ENCODE results near the gene ZNF107. TPM values are rescaled to one million over a fixed set of nuclear protein-coding genes. Genes with fewer than 3 reads are reported as not detected.

Gene ZNF107
- total and polyA plus RNA-seq, 2 donors (not counting 3 experiments of a cell fraction or from before 2014, with no cell fraction given) = 0.77 to 5.8 TPM

DNA sequence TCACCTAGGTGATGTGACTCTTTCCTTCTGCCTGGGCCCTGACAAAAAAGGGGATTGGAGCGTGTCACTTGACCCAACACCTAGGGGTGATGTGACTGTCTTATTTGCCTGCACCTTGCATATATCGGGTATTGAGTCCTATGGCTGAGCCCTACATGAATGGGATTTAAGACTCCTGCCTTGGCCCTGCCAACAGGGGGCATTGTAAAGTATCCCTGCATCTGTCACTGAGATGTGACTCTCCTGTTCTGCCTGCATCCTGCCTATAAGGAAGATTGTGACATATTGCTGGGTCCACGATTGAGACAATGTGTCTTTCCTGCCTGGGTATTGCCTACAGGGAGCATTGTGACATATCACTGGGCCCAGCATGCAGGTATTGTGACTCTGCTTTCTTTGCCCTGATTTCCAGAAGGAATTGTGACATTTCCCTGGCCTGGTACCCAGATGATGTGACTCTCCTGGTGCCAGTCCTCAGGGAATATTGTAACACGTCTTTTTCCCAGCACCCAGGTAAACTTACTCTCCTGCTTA lies 14.2 kb upstream of the ZNF107 start:
- Histone ChIP-seq H3K9me1 (replicated peaks; ENCODE audit: control insufficient read depth, extremely low read depth, insufficient read depth, low read length) (no peaks in the 10 kb centered on the region), H3K27ac (ENCODE audit: insufficient read depth, low read depth, low read length) (no peak overlapping the region), H3K9ac (replicated peaks; ENCODE audit: extremely low read depth, insufficient read depth, low read length) (no peak overlapping the region), H3K9me3 (replicated peaks; ENCODE audit: control insufficient read depth, insufficient read depth, low read length) (no peaks in the 10 kb centered on the region), H4K20me1 (replicated peaks; ENCODE audit: control insufficient read depth, extremely low read depth, insufficient read depth, low read length) (no peaks in the 10 kb centered on the region), H3K4me2 (ENCODE audit: insufficient read depth, low read length) (no peak overlapping the region), H3K4me3 (replicated peaks in 1 of 3; ENCODE audit: insufficient read depth in 1 of 3, low read depth in 1 of 3, low read length in 3 of 3) (no peak overlapping the region), H3K79me2 (ENCODE audit: control insufficient read depth, insufficient read depth, low read length) (no peaks in the 10 kb centered on the region), H3K4me1 (ENCODE audit: control insufficient read depth, extremely low read depth, insufficient read depth, low read length) (no peaks in the 10 kb centered on the region), H3K36me3 (ENCODE audit: control insufficient read depth in 2 of 2, extremely low read depth in 1 of 2, insufficient read depth in 2 of 2, low read length in 2 of 2) (no peaks in the 10 kb centered on the region), H2AFZ (ENCODE audit: low read depth, low read length) (no peak overlapping the region), H3K27me3 (ENCODE audit: control insufficient read depth in 2 of 2, insufficient read depth in 2 of 2, low read length in 2 of 2) (no peaks in the 10 kb centered on the region)
- intact Hi-C loops (cut with micrococcal nuclease) = no loop called here
- TF ChIP-seq POLR2AphosphoS5 (IDR thresholded peaks at IDR 0.05; ENCODE audit: insufficient read depth, low read depth, low read length) = no peak
- no peak for TF ChIP-seq MYC (IDR thresholded peaks at IDR 0.05; ENCODE audit: low read depth, low read length)
- TF ChIP-seq, protein P1, sequence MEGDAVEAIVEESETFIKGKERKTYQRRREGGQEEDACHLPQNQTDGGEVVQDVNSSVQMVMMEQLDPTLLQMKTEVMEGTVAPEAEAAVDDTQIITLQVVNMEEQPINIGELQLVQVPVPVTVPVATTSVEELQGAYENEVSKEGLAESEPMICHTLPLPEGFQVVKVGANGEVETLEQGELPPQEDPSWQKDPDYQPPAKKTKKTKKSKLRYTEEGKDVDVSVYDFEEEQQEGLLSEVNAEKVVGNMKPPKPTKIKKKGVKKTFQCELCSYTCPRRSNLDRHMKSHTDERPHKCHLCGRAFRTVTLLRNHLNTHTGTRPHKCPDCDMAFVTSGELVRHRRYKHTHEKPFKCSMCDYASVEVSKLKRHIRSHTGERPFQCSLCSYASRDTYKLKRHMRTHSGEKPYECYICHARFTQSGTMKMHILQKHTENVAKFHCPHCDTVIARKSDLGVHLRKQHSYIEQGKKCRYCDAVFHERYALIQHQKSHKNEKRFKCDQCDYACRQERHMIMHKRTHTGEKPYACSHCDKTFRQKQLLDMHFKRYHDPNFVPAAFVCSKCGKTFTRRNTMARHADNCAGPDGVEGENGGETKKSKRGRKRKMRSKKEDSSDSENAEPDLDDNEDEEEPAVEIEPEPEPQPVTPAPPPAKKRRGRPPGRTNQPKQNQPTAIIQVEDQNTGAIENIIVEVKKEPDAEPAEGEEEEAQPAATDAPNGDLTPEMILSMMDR (IDR thresholded peaks at IDR 0.05; ENCODE audit: extremely low read depth in 1 of 2, insufficient read depth in 1 of 2, low read depth in 1 of 2, low read length in 2 of 2) = no peak
- TF ChIP-seq EZH2 (IDR thresholded peaks at IDR 0.05; ENCODE audit: borderline replicate concordance, low read depth, low read length, severe bottlenecking) = no peak
- TF ChIP-seq POLR2A (IDR thresholded peaks at IDR 0.05; ENCODE audit: low read depth, low read length) = no peak
- TF ChIP-seq FOS (IDR thresholded peaks at IDR 0.05; ENCODE audit: borderline replicate concordance, insufficient read depth, low read length) = no peak
- no peak for TF ChIP-seq JUN (IDR thresholded peaks at IDR 0.05; ENCODE audit: borderline replicate concordance, insufficient read depth, insufficient read length, low read depth)
- TF ChIP-seq, protein P2, sequence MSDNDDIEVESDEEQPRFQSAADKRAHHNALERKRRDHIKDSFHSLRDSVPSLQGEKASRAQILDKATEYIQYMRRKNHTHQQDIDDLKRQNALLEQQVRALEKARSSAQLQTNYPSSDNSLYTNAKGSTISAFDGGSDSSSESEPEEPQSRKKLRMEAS (IDR thresholded peaks at IDR 0.05; ENCODE audit: insufficient read depth, insufficient read length) = no peak
- TF ChIP-seq GATA2 (IDR thresholded peaks at IDR 0.05; ENCODE audit: insufficient read depth, insufficient read length, low read depth, low read length) = no peak
- FAIRE-seq = no peak
- BruUV-seq (replicated peaks) = no TSS peak
- DNase-seq (ENCODE audit: low read depth, low spot score) = no peak
- dilution Hi-C loops (cut with MboI; ENCODE audit: extremely low pct_ligation_motif_present, low sequenced_read_pairs) = no loop called here
- CTCF ChIA-PET = no interaction called here
- POLR2A ChIA-PET = no interaction called here
